ENCODE data around the gene BMPR1B. TPM values are rescaled to one million over a fixed set of nuclear protein-coding genes. Genes with fewer than 3 reads are reported as not detected.

BMPR1B gene
- total RNA-seq, 1 experiment from 2014 or later = 0.62 TPM

- CTCF ChIA-PET = no interaction called here
- no peaks in the 10 kb centered on the region for H3K4me1 ChIP-seq (ENCODE audit: control insufficient read depth, insufficient read depth, low read length)
- intact Hi-C loops (cut with micrococcal nuclease; ENCODE audit: unreplicated experiment) (no loop called here), in situ Hi-C loops (cut with HindIII; ENCODE audit: low pct_unique_long_range_greater_than_20kb, low sequenced_read_pairs) (no loop called here)
- no peaks in the 10 kb centered on the region for H3K27me3 ChIP-seq (ENCODE audit: control insufficient read depth, insufficient read depth, low read length)
- no TSS peak for BruUV-seq (replicated peaks)
- H3K27ac ChIP-seq (ENCODE audit: low read length) = no peak overlapping the region
- no peak for TF ChIP-seq CTCF (IDR thresholded peaks at IDR 0.05)
- no peak for TF ChIP-seq POLR2AphosphoS5 (IDR thresholded peaks at IDR 0.05; ENCODE audit: low read depth, low read length)
- TF ChIP-seq TCF7L2 (IDR thresholded peaks at IDR 0.05; ENCODE audit: low read depth, low read length) = no peak
- TF ChIP-seq SIN3A (IDR thresholded peaks at IDR 0.05; ENCODE audit: borderline replicate concordance, insufficient read depth, low read depth, low read length) = no peak
- TF ChIP-seq REST (IDR thresholded peaks at IDR 0.05; ENCODE audit: insufficient read depth in 1 of 2, low read depth in 2 of 2, low read length in 1 of 2) = no peak
- ATAC-seq = no peak
- H3K9me3 ChIP-seq (ENCODE audit: control insufficient read depth, insufficient read depth, low read depth, low read length) = no peaks in the 10 kb centered on the region
- POLR2A ChIA-PET = no interaction called here
- no peaks in the 10 kb centered on the region for H3K36me3 ChIP-seq (ENCODE audit: control insufficient read depth, insufficient read depth, low read length)
- DNase-seq (ENCODE audit: low read depth, low spot score) = no peak
- H3K4me3 ChIP-seq (ENCODE audit: low read depth in 2 of 2, low read length in 2 of 2) = no peak overlapping the region
These were observed 326.8 kb downstream of the BMPR1B start for GRCh38 chr4:95084584-95084983.

GRCh38 chr4:95085124-95085833 is 327.5 kb downstream of the BMPR1B start:
- Histone ChIP-seq H3K4me1 (ENCODE audit: control insufficient read depth, insufficient read depth, low read length) (no peaks in the 10 kb centered on the region), H3K27me3 (ENCODE audit: control insufficient read depth, insufficient read depth, low read length) (no peaks in the 10 kb centered on the region), H3K4me3 (ENCODE audit: low read depth in 2 of 2, low read length in 2 of 2) (no peak overlapping the region), H3K27ac (ENCODE audit: low read length) (no peak overlapping the region), H3K9me3 (ENCODE audit: control insufficient read depth, insufficient read depth, low read depth, low read length) (no peaks in the 10 kb centered on the region), H3K36me3 (ENCODE audit: control insufficient read depth, insufficient read depth, low read length) (no peaks in the 10 kb centered on the region)
- no TSS peak for BruUV-seq (replicated peaks)
- DNase-seq (ENCODE audit: low read depth, low spot score) (no peak), ATAC-seq (no peak)
- intact Hi-C loops (cut with micrococcal nuclease; ENCODE audit: unreplicated experiment) (no loop called here), in situ Hi-C loops (cut with HindIII; ENCODE audit: low pct_unique_long_range_greater_than_20kb, low sequenced_read_pairs) (no loop called here)
- CTCF ChIA-PET = no interaction called here
- POLR2A ChIA-PET = no interaction called here
- TF ChIP-seq CTCF (IDR thresholded peaks at IDR 0.05) (no peak), SIN3A (IDR thresholded peaks at IDR 0.05; ENCODE audit: borderline replicate concordance, insufficient read depth, low read depth, low read length) (no peak), POLR2AphosphoS5 (IDR thresholded peaks at IDR 0.05; ENCODE audit: low read depth, low read length) (no peak), TCF7L2 (IDR thresholded peaks at IDR 0.05; ENCODE audit: low read depth, low read length) (no peak), REST (IDR thresholded peaks at IDR 0.05; ENCODE audit: insufficient read depth in 1 of 2, low read depth in 2 of 2, low read length in 1 of 2) (no peak)
